CD4-positive, CD25-positive, alpha-beta regulatory T cell (primary cell): ENCODE measurements around the gene CNTN4. TPM values are rescaled to one million over a fixed set of nuclear protein-coding genes. Genes with fewer than 3 reads are reported as not detected.
"Not testable (repeated sequence)": the region's sequence is repeated elsewhere in the genome, so short reads cannot be mapped to it uniquely, and the experiment has no call there.

Source experiments
- ATAC-seq, 2 donors: fragments of 150-1000 bp; cut with Tn5 transposase; one replicate each; pipeline ENCODE4 v1.10.0; 2021; ENCODE audit warnings: low read depth in 2 of 2, moderate number of reproducible peaks in 2 of 2, moderate library complexity in 1 of 2
- DNase-seq, 3 donors: peaks; one replicate each; pipeline versions ENCODE4 v3.0.0 to v3.0.0-alpha.2; 2012 to 2022; ENCODE audit warnings: mixed read lengths in 1 of 3
- H3K27ac ChIP-seq: one replicate; pipeline ENCODE4 v1.7.0; 2013; ENCODE audit warnings: mild to moderate bottlenecking, low read length; ENCODE audit not compliant: insufficient read depth, poor library complexity, severe bottlenecking
- H3K27me3 ChIP-seq: one replicate; pipeline ENCODE4 v1.7.0; 2013; ENCODE audit warnings: low read length; ENCODE audit not compliant: control insufficient read depth, insufficient read depth
- H3K36me3 ChIP-seq: one replicate; pipeline ENCODE4 v1.7.0; 2013; ENCODE audit warnings: mild to moderate bottlenecking, low read length, moderate library complexity; ENCODE audit not compliant: control insufficient read depth, insufficient read depth
- H3K4me1 ChIP-seq: 2 replicates; pipeline ENCODE4 v1.7.0; 2013; ENCODE audit warnings: mild to moderate bottlenecking, low read length; ENCODE audit not compliant: insufficient read depth, control insufficient read depth, poor library complexity, severe bottlenecking
- H3K4me3 ChIP-seq: one replicate; pipeline ENCODE4 v1.7.0; 2013; ENCODE audit warnings: low read depth, mild to moderate bottlenecking, low read length, moderate library complexity
- H3K9me3 ChIP-seq, 2 experiments: 1 replicate in 1 of 2; 2 replicates in 1 of 2; pipeline ENCODE4 v1.7.0; 2013; ENCODE audit warnings: low read length in 2 of 2, mild to moderate bottlenecking in 1 of 2, moderate library complexity in 1 of 2; ENCODE audit not compliant: control insufficient read depth in 2 of 2
- H3K27ac Mint-ChIP-seq, 3 donors: one replicate each; pipeline ENCODE4 v1.8.0; 2020 to 2022; ENCODE audit warnings: mild to moderate bottlenecking in 3 of 3, mixed read lengths in 3 of 3, moderate library complexity in 2 of 3
- H3K27me3 Mint-ChIP-seq: one replicate; pipeline ENCODE4 v1.8.0; 2022; ENCODE audit warnings: mild to moderate bottlenecking, mixed read lengths
- H3K36me3 Mint-ChIP-seq: one replicate; pipeline ENCODE4 v1.8.0; 2020; ENCODE audit warnings: mixed read lengths
- H3K4me1 Mint-ChIP-seq, 4 donors: one replicate each; pipeline ENCODE4 v1.8.0; 2020 to 2022; ENCODE audit warnings: mixed read lengths in 4 of 4, mild to moderate bottlenecking in 1 of 4
- H3K4me3 Mint-ChIP-seq, 4 donors: one replicate each; pipeline ENCODE4 v1.8.0; 2020 to 2022; ENCODE audit warnings: mild to moderate bottlenecking in 4 of 4, mixed read lengths in 4 of 4, moderate library complexity in 3 of 4
- H3K9me3 Mint-ChIP-seq, 7 donors: one replicate each; pipeline ENCODE4 v1.8.0; 2020 to 2022; ENCODE audit warnings: mixed read lengths in 7 of 7, mild to moderate bottlenecking in 3 of 7, moderate library complexity in 2 of 7
- polyA plus RNA-seq, 4 donors: library from polyadenylated mRNA; unstranded; fragments of 300-500 nt; fragmentation: Illumina TruSeq; gene quantifications; one replicate each; pipeline ENCODE4 v1.2.3, GENCODE V29; 2021
- total RNA-seq: library from RNA; stranded (reverse); gene quantifications from one replicate; pipeline ENCODE4 v1.2.3, GENCODE V29; 2022

The CNTN4 gene
- total and polyA plus RNA-seq, 5 donors from 2014 or later = not detected

GRCh38 chr3:2985479-2985878, 886.8 kb downstream of the CNTN4 start:
- H3K27ac ChIP-seq = no peak overlapping the region
- H3K4me1 ChIP-seq = no peaks in the 10 kb centered on the region
- H3K9me3 Mint-ChIP-seq = no peaks in the 10 kb centered on the region
- no peaks in the 10 kb centered on the region for H3K36me3 ChIP-seq
- no peak overlapping the region for H3K4me3 Mint-ChIP-seq
- H3K4me1 Mint-ChIP-seq = peaks cover 0 to 2% (median 0%) of the 10 kb centered on the region in 4 donors
- no peaks in the 10 kb centered on the region for H3K36me3 Mint-ChIP-seq
- no peaks in the 10 kb centered on the region for H3K27me3 Mint-ChIP-seq
- ATAC-seq (no peak), DNase-seq (no peak)
- no peak overlapping the region for H3K27ac Mint-ChIP-seq
- no peaks in the 10 kb centered on the region for H3K9me3 ChIP-seq
- no peak overlapping the region for H3K4me3 ChIP-seq
- no peaks in the 10 kb centered on the region for H3K27me3 ChIP-seq

GRCh38 chr3:2992534-2992933, 893.9 kb downstream of the CNTN4 start:
- Histone ChIP-seq H3K36me3 (no peaks in the 10 kb centered on the region), H3K27me3 (no peaks in the 10 kb centered on the region), H3K27ac (no peak overlapping the region), H3K4me1 (no peaks in the 10 kb centered on the region), H3K4me3 (no peak overlapping the region), H3K9me3 (no peaks in the 10 kb centered on the region)
- no peak for ATAC-seq
- Mint-ChIP-seq H3K27me3 (peaks cover 4% of the 10 kb centered on the region), H3K4me3 (no peak overlapping the region), H3K9me3 (peaks cover 0 to 3% (median 0%) of the 10 kb centered on the region in 7 donors), H3K36me3 (no peaks in the 10 kb centered on the region), H3K4me1 (peaks cover 0 to 2% (median 0%) of the 10 kb centered on the region in 4 donors), H3K27ac (no peak overlapping the region)
- DNase-seq = no peak

DNA sequence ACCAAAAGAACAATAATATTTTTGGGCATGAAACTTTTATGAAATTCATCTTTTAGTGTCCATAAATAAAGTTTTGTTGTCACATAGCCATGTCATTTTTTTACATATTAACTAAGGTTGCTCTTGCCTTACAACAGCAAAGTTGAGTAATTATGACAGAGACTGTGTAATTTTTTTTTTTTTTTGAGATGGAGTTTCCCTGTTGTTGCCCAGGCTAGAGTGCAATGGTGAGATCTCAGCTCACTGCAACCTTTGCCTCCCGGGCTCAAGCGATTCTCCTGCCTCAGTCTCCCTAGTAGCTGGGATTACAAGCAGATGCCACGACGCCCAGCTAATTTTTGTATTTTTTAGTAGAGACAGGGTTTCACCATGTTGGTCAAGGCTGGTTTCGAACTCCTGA, 894.5 kb downstream of the CNTN4 start:
- H3K4me1 ChIP-seq, H3K4me3 Mint-ChIP-seq, H3K27ac Mint-ChIP-seq, H3K27me3 ChIP-seq, H3K27me3 Mint-ChIP-seq, H3K4me1 Mint-ChIP-seq, H3K9me3 ChIP-seq, H3K36me3 Mint-ChIP-seq, H3K27ac ChIP-seq, H3K36me3 ChIP-seq, H3K9me3 Mint-ChIP-seq, ATAC-seq, H3K4me3 ChIP-seq, DNase-seq: not testable (repeated sequence)

GRCh38 chr3:2993736-2994135, 895.1 kb downstream of the CNTN4 start:
- Mint-ChIP-seq H3K4me1 (peaks cover 0 to 2% (median 0%) of the 10 kb centered on the region in 4 donors), H3K27ac (no peak overlapping the region), H3K4me3 (no peak overlapping the region), H3K9me3 (peaks cover 0 to 3% (median 0%) of the 10 kb centered on the region in 7 donors), H3K27me3 (peaks cover 4% of the 10 kb centered on the region), H3K36me3 (no peaks in the 10 kb centered on the region)
- Histone ChIP-seq H3K4me3 (no peak overlapping the region), H3K9me3 (no peaks in the 10 kb centered on the region), H3K27ac (no peak overlapping the region), H3K27me3 (no peaks in the 10 kb centered on the region), H3K4me1 (no peaks in the 10 kb centered on the region), H3K36me3 (no peaks in the 10 kb centered on the region)
- no peak for DNase-seq
- ATAC-seq = no peak

- Histone ChIP-seq H3K27ac (no peak overlapping the region), H3K36me3 (no peaks in the 10 kb centered on the region), H3K27me3 (no peaks in the 10 kb centered on the region), H3K4me1 (no peaks in the 10 kb centered on the region), H3K9me3 (no peaks in the 10 kb centered on the region), H3K4me3 (no peak overlapping the region)
- no peak for ATAC-seq
- H3K4me1 Mint-ChIP-seq = no peaks in the 10 kb centered on the region
- H3K9me3 Mint-ChIP-seq = peaks cover 0 to 5% (median 3%) of the 10 kb centered on the region in 7 donors
- no peak for DNase-seq
- no peak overlapping the region for H3K27ac Mint-ChIP-seq
- H3K36me3 Mint-ChIP-seq = no peaks in the 10 kb centered on the region
- no peak overlapping the region for H3K4me3 Mint-ChIP-seq
- H3K27me3 Mint-ChIP-seq = peaks cover 4% of the 10 kb centered on the region
Observed at GRCh38 chr3:2995195-2995594, 896.5 kb downstream of the CNTN4 start.

GRCh38 chr3:3005146-3005744, 906.6 kb downstream of the CNTN4 start:
- Mint-ChIP-seq H3K9me3 (peaks cover 0 to 1% (median 0%) of the 10 kb centered on the region in 7 donors), H3K27ac (no peak overlapping the region), H3K4me3 (no peak overlapping the region), H3K4me1 (no peaks in the 10 kb centered on the region), H3K36me3 (no peaks in the 10 kb centered on the region), H3K27me3 (peaks cover 11% of the 10 kb centered on the region)
- no peaks in the 10 kb centered on the region for H3K27me3 ChIP-seq
- H3K4me1 ChIP-seq = no peaks in the 10 kb centered on the region
- H3K27ac ChIP-seq = no peak overlapping the region
- ATAC-seq (no peak), DNase-seq (no peak)
- no peak overlapping the region for H3K4me3 ChIP-seq
- H3K36me3 ChIP-seq = no peaks in the 10 kb centered on the region
- H3K9me3 ChIP-seq = no peaks in the 10 kb centered on the region

DNA sequence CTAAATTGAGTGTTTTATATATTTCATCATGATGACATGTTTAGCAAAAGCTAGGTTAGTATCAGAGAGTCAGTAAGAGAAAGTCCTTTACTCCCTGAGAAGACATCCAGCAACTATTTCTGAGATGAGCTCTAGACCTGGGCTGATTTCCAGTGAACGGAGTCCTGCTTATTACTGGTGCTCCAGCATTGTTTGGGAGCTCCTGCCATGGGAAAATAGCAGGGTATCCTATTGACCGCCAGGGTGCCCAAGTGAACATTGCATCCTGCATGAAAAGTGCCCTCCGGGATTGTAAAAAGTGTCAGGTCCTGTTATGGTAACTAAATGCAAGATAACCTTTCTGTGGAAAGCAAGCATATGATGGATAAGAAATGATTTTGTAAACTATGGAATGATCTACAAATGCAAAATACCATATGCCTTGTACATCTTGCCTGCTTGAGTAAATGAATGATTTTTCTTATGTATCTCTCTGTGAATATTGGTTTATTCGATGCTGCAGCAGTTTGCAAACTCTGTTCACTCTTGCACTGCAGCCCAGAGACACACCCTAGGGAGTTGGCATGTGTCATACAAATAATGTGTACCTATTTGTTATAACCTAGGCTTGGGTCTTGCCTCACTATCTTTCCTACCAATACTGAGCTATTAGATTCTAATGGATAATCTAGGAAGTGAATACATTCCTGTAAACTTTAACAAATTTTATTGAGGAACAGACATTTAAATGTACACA, 914.8 kb downstream of the CNTN4 start:
- no peaks in the 10 kb centered on the region for H3K4me1 Mint-ChIP-seq
- H3K36me3 Mint-ChIP-seq = no peaks in the 10 kb centered on the region
- no peak overlapping the region for H3K27ac Mint-ChIP-seq
- no peak overlapping the region for H3K4me3 Mint-ChIP-seq
- no peaks in the 10 kb centered on the region for H3K27me3 ChIP-seq
- H3K4me3 ChIP-seq = no peak overlapping the region
- no peaks in the 10 kb centered on the region for H3K9me3 ChIP-seq
- H3K36me3 ChIP-seq = no peaks in the 10 kb centered on the region
- H3K27me3 Mint-ChIP-seq = peaks cover 4% of the 10 kb centered on the region
- no peak for DNase-seq
- H3K27ac ChIP-seq = no peak overlapping the region
- peaks cover 0 to 1% (median 0%) of the 10 kb centered on the region in 7 donors for H3K9me3 Mint-ChIP-seq
- no peaks in the 10 kb centered on the region for H3K4me1 ChIP-seq
- no peak for ATAC-seq
